ENCODE measurements around the gene PRKG1.

Gene PRKG1

DNA sequence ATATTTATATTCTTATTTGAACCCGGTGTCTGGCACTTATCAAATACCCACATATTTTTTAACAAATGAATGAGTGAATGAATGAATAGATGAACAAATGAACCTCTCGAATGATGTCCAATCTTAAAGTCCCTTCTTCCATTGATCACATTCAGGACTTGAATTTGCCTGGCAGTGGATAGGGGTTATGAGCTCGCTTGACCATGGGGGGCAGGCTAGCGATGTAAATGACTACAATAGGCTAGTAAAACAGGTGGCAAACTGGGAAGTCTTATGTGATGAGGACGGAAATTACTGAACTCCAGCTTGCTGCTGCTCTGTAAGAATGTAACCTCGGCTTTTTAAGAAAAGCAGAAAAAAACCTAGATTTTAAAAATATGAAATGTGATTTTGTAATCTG is 992.1 kb downstream of the PRKG1 start:
- H3K4me2 ChIP-seq (ENCODE audit: insufficient read depth, low read length, poor library complexity, severe bottlenecking): no peak overlapping the region
- H2BK120ac ChIP-seq (ENCODE audit: low read depth, low read length): no peak overlapping the region
- H2AK5ac ChIP-seq (ENCODE audit: low read depth, low read length): no peak overlapping the region
- H3K9me3 ChIP-seq (replicated peaks in 1 of 2; ENCODE audit: control insufficient read depth in 2 of 2, insufficient read depth in 1 of 2, low read depth in 1 of 2, low read length in 2 of 2): peaks cover 0 to 2% of the 10 kb centered on the region in 2 donors
- no peak overlapping the region for H2BK12ac ChIP-seq (ENCODE audit: low read length)
- no peak overlapping the region for H3K14ac ChIP-seq (ENCODE audit: low read length)
- no peaks in the 10 kb centered on the region for H3K4me1 ChIP-seq (ENCODE audit: control insufficient read depth in 2 of 2, insufficient read depth in 1 of 2, low read depth in 1 of 2, low read length in 2 of 2)
- no peaks in the 10 kb centered on the region for H3K79me1 ChIP-seq (ENCODE audit: low read depth, low read length)
- DNase-seq (ENCODE audit: low spot score): no peak
- H4K91ac ChIP-seq (ENCODE audit: low read depth, low read length, poor library complexity): no peak overlapping the region
- WGBS, 2 donors (ENCODE audit: extremely low coverage in 2 of 2, insufficient read length in 2 of 2, insufficient replicate concordance in 1 of 2): no CpG with 5 or more reads among the region's 6 CpGs
- H2AFZ ChIP-seq (ENCODE audit: low read length): no peak overlapping the region
- H4K8ac ChIP-seq (ENCODE audit: low read depth, low read length): no peak overlapping the region
- H3K27me3 ChIP-seq (ENCODE audit: control insufficient read depth in 3 of 3, insufficient read depth in 3 of 3, low read depth in 1 of 3, low read length in 3 of 3): no peaks in the 10 kb centered on the region
- H3K27ac ChIP-seq (replicated peaks; ENCODE audit: low read length): no peak overlapping the region
- H3K36me3 ChIP-seq (replicated peaks in 1 of 2; ENCODE audit: control insufficient read depth in 2 of 2, insufficient read depth in 2 of 2, low read length in 2 of 2): no peaks in the 10 kb centered on the region
- no peak overlapping the region for H3K9ac ChIP-seq (ENCODE audit: low read depth, low read length, poor library complexity)
- H3K18ac ChIP-seq (ENCODE audit: low read length): no peak overlapping the region
- no peak overlapping the region for H2BK5ac ChIP-seq (ENCODE audit: low read length)
- H3K4ac ChIP-seq (ENCODE audit: low read length): no peak overlapping the region
- no peak overlapping the region for H2BK15ac ChIP-seq (ENCODE audit: low read length)
- H3K4me3 ChIP-seq (ENCODE audit: low read length in 2 of 2): no peak overlapping the region
- H3K23ac ChIP-seq (ENCODE audit: low read depth, low read length, poor library complexity): no peak overlapping the region

DNA sequence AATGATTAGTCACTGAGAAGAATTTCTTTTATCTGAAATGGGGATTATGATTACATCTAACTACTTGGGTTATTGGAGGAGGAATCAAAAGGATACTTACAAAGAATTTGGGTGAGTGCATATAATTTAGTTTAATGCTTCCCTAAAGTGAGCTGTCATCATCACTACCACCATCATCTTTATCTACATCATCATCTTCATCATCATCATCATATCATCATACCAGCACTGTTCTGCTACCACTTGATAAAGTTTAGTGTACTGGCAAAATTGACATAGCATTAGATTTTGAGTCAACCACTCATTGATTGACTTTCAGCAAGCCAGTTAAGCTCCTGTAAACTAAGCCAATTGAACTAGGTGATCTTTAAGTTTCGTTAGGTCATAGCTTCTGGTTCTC is 994.2 kb downstream of the PRKG1 start:
- Histone ChIP-seq H3K14ac (ENCODE audit: low read length) (no peak overlapping the region), H3K9ac (ENCODE audit: low read depth, low read length, poor library complexity) (no peak overlapping the region), H2BK120ac (ENCODE audit: low read depth, low read length) (no peak overlapping the region), H3K4me3 (ENCODE audit: low read length in 2 of 2) (no peak overlapping the region), H2AFZ (ENCODE audit: low read length) (no peak overlapping the region), H3K18ac (ENCODE audit: low read length) (no peak overlapping the region), H2BK12ac (ENCODE audit: low read length) (no peak overlapping the region), H4K91ac (ENCODE audit: low read depth, low read length, poor library complexity) (no peak overlapping the region), H3K9me3 (replicated peaks in 1 of 2; ENCODE audit: control insufficient read depth in 2 of 2, insufficient read depth in 1 of 2, low read depth in 1 of 2, low read length in 2 of 2) (no peaks in the 10 kb centered on the region), H4K8ac (ENCODE audit: low read depth, low read length) (no peak overlapping the region), H3K79me1 (ENCODE audit: low read depth, low read length) (no peaks in the 10 kb centered on the region), H2BK5ac (ENCODE audit: low read length) (no peak overlapping the region), H3K27me3 (ENCODE audit: control insufficient read depth in 3 of 3, insufficient read depth in 3 of 3, low read depth in 1 of 3, low read length in 3 of 3) (no peaks in the 10 kb centered on the region), H3K4me1 (ENCODE audit: control insufficient read depth in 2 of 2, insufficient read depth in 1 of 2, low read depth in 1 of 2, low read length in 2 of 2) (no peaks in the 10 kb centered on the region), H3K27ac (replicated peaks; ENCODE audit: low read length) (no peak overlapping the region), H2AK5ac (ENCODE audit: low read depth, low read length) (no peak overlapping the region), H3K23ac (ENCODE audit: low read depth, low read length, poor library complexity) (no peak overlapping the region), H3K4me2 (ENCODE audit: insufficient read depth, low read length, poor library complexity, severe bottlenecking) (no peak overlapping the region), H3K36me3 (replicated peaks in 1 of 2; ENCODE audit: control insufficient read depth in 2 of 2, insufficient read depth in 2 of 2, low read length in 2 of 2) (no peaks in the 10 kb centered on the region), H3K4ac (ENCODE audit: low read length) (no peak overlapping the region), H2BK15ac (ENCODE audit: low read length) (no peak overlapping the region)
- no CpG with 5 or more reads among the region's 1 CpG for WGBS, 2 donors (ENCODE audit: extremely low coverage in 2 of 2, insufficient read length in 2 of 2, insufficient replicate concordance in 1 of 2)
- no peak for DNase-seq (ENCODE audit: low spot score)

GRCh38 chr10:52071814-52072213 is 997.5 kb downstream of the PRKG1 start:
- H3K27ac ChIP-seq (replicated peaks; ENCODE audit: low read length): no peak overlapping the region
- no peak overlapping the region for H3K4me3 ChIP-seq (ENCODE audit: low read length in 2 of 2)
- H2BK5ac ChIP-seq (ENCODE audit: low read length): no peak overlapping the region
- no peak overlapping the region for H2BK12ac ChIP-seq (ENCODE audit: low read length)
- no peaks in the 10 kb centered on the region for H3K79me1 ChIP-seq (ENCODE audit: low read depth, low read length)
- no peaks in the 10 kb centered on the region for H3K4me1 ChIP-seq (ENCODE audit: control insufficient read depth in 2 of 2, insufficient read depth in 1 of 2, low read depth in 1 of 2, low read length in 2 of 2)
- no peak overlapping the region for H3K4me2 ChIP-seq (ENCODE audit: insufficient read depth, low read length, poor library complexity, severe bottlenecking)
- DNase-seq (ENCODE audit: low spot score): no peak
- H3K4ac ChIP-seq (ENCODE audit: low read length): no peak overlapping the region
- no peak overlapping the region for H2AFZ ChIP-seq (ENCODE audit: low read length)
- H3K18ac ChIP-seq (ENCODE audit: low read length): no peak overlapping the region
- H3K36me3 ChIP-seq (replicated peaks in 1 of 2; ENCODE audit: control insufficient read depth in 2 of 2, insufficient read depth in 2 of 2, low read length in 2 of 2): no peaks in the 10 kb centered on the region
- no peak overlapping the region for H3K9ac ChIP-seq (ENCODE audit: low read depth, low read length, poor library complexity)
- no peak overlapping the region for H3K23ac ChIP-seq (ENCODE audit: low read depth, low read length, poor library complexity)
- no peaks in the 10 kb centered on the region for H3K27me3 ChIP-seq (ENCODE audit: control insufficient read depth in 3 of 3, insufficient read depth in 3 of 3, low read depth in 1 of 3, low read length in 3 of 3)
- H2BK15ac ChIP-seq (ENCODE audit: low read length): no peak overlapping the region
- H2BK120ac ChIP-seq (ENCODE audit: low read depth, low read length): no peak overlapping the region
- no CpG with 5 or more reads among the region's 7 CpGs for WGBS, 2 donors (ENCODE audit: extremely low coverage in 2 of 2, insufficient read length in 2 of 2, insufficient replicate concordance in 1 of 2)
- no peak overlapping the region for H3K14ac ChIP-seq (ENCODE audit: low read length)
- H4K8ac ChIP-seq (ENCODE audit: low read depth, low read length): no peak overlapping the region
- no peaks in the 10 kb centered on the region for H3K9me3 ChIP-seq (replicated peaks in 1 of 2; ENCODE audit: control insufficient read depth in 2 of 2, insufficient read depth in 1 of 2, low read depth in 1 of 2, low read length in 2 of 2)
- H2AK5ac ChIP-seq (ENCODE audit: low read depth, low read length): no peak overlapping the region
- no peak overlapping the region for H4K91ac ChIP-seq (ENCODE audit: low read depth, low read length, poor library complexity)

GRCh38 chr10:52074505-52075026 is 1000.3 kb downstream of the PRKG1 start:
- H3K18ac ChIP-seq (ENCODE audit: low read length): no peak overlapping the region
- no peak overlapping the region for H2BK12ac ChIP-seq (ENCODE audit: low read length)
- H3K4me1 ChIP-seq (ENCODE audit: control insufficient read depth in 2 of 2, insufficient read depth in 1 of 2, low read depth in 1 of 2, low read length in 2 of 2): no peaks in the 10 kb centered on the region
- no peak overlapping the region for H2AK5ac ChIP-seq (ENCODE audit: low read depth, low read length)
- H3K9ac ChIP-seq (ENCODE audit: low read depth, low read length, poor library complexity): no peak overlapping the region
- no peak overlapping the region for H2BK15ac ChIP-seq (ENCODE audit: low read length)
- no peaks in the 10 kb centered on the region for H3K27me3 ChIP-seq (ENCODE audit: control insufficient read depth in 3 of 3, insufficient read depth in 3 of 3, low read depth in 1 of 3, low read length in 3 of 3)
- no peak for DNase-seq (ENCODE audit: low spot score)
- H3K4me2 ChIP-seq (ENCODE audit: insufficient read depth, low read length, poor library complexity, severe bottlenecking): no peak overlapping the region
- no peak overlapping the region for H3K4ac ChIP-seq (ENCODE audit: low read length)
- H3K14ac ChIP-seq (ENCODE audit: low read length): no peak overlapping the region
- H3K79me1 ChIP-seq (ENCODE audit: low read depth, low read length): no peaks in the 10 kb centered on the region
- no peak overlapping the region for H3K27ac ChIP-seq (replicated peaks; ENCODE audit: low read length)
- no peak overlapping the region for H4K8ac ChIP-seq (ENCODE audit: low read depth, low read length)
- H2BK120ac ChIP-seq (ENCODE audit: low read depth, low read length): no peak overlapping the region
- no peaks in the 10 kb centered on the region for H3K36me3 ChIP-seq (replicated peaks in 1 of 2; ENCODE audit: control insufficient read depth in 2 of 2, insufficient read depth in 2 of 2, low read length in 2 of 2)
- H2BK5ac ChIP-seq (ENCODE audit: low read length): no peak overlapping the region
- H2AFZ ChIP-seq (ENCODE audit: low read length): no peak overlapping the region
- WGBS, 2 donors (ENCODE audit: extremely low coverage in 2 of 2, insufficient read length in 2 of 2, insufficient replicate concordance in 1 of 2): no CpG with 5 or more reads among the region's 3 CpGs
- no peak overlapping the region for H4K91ac ChIP-seq (ENCODE audit: low read depth, low read length, poor library complexity)
- H3K4me3 ChIP-seq (ENCODE audit: low read length in 2 of 2): no peak overlapping the region
- no peak overlapping the region for H3K23ac ChIP-seq (ENCODE audit: low read depth, low read length, poor library complexity)
- H3K9me3 ChIP-seq (replicated peaks in 1 of 2; ENCODE audit: control insufficient read depth in 2 of 2, insufficient read depth in 1 of 2, low read depth in 1 of 2, low read length in 2 of 2): no peaks in the 10 kb centered on the region
